ENCODE data around the gene ASIC5.

ASIC5 gene

DNA sequence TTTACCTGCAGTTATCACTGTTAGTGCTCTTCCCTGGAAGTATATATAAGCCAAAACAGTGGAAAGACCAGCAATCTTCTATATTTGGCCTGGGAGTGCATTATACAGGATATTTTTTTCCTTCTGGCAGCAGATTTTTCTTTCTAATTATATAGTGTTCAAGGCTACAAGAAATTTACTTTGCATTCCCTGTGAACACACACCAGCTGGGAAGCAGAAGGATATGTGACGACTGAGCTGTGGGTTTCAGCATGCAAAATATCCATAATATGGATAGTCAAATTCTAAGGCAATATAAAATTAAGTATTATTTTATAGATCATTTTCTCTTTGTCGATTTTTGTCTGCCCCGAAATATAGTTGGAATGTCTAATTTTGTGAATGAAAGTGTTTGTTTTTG lies 76.1 kb downstream of the ASIC5 start:
- TF ChIP-seq, protein P1, sequence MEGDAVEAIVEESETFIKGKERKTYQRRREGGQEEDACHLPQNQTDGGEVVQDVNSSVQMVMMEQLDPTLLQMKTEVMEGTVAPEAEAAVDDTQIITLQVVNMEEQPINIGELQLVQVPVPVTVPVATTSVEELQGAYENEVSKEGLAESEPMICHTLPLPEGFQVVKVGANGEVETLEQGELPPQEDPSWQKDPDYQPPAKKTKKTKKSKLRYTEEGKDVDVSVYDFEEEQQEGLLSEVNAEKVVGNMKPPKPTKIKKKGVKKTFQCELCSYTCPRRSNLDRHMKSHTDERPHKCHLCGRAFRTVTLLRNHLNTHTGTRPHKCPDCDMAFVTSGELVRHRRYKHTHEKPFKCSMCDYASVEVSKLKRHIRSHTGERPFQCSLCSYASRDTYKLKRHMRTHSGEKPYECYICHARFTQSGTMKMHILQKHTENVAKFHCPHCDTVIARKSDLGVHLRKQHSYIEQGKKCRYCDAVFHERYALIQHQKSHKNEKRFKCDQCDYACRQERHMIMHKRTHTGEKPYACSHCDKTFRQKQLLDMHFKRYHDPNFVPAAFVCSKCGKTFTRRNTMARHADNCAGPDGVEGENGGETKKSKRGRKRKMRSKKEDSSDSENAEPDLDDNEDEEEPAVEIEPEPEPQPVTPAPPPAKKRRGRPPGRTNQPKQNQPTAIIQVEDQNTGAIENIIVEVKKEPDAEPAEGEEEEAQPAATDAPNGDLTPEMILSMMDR (IDR thresholded peaks at IDR 0.05) = no peak
- no peak for TF ChIP-seq ZFX (IDR thresholded peaks at IDR 0.05; ENCODE audit: borderline replicate concordance)
- H3K27ac ChIP-seq = no peak overlapping the region

DNA sequence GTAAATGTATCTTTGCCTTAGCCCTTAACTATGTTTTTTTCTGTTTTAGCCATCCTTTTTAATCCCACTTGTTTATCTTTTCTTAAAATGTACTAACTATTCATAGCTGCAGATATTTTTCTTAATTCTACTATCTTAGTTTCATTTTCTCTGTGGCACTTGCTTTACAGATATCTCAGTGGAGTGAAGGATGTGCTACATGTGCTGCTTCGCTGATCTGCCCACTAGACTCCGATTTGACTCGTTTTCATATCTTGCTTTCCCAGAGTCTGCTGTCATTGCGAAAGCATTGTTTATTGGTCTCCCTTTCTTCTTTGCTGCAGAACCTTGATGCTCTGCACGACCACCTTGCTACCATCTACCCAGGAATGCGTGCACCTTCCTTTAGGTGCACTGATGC lies 76.7 kb downstream of the ASIC5 start:
- no peak for TF ChIP-seq ZFX (IDR thresholded peaks at IDR 0.05; ENCODE audit: borderline replicate concordance)
- TF ChIP-seq, protein P1 (IDR thresholded peaks at IDR 0.05) = no peak
- no peak overlapping the region for H3K27ac ChIP-seq

DNA sequence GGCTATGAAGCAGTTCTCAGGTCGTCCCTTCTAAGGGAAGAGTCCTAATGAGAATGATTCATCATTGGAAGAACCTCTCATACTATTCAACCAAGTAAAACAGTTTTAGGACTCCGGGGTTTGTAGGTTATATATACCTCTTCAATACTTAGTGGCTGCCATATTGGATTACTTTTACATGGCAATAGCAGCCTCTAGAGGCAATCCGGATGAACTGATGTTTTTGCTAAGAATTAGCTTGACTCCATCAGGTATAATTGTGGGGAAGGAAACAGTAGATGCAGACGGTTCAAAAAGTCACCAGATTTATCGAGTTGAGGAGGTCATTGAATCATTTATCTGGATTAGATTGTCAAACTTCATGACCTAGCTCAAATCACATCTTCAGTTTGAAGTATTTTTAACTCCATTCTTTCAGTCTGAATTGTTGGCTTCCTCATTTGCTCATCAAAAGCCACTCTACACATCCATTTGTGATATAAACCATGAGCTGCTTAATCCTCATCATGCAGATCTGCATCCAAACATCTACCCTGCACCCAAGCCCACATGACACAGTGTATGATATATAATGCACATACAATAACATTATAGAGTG lies 78.9 kb downstream of the ASIC5 start:
- TF ChIP-seq ZFX (IDR thresholded peaks at IDR 0.05; ENCODE audit: borderline replicate concordance) = no peak
- TF ChIP-seq, protein P1 (IDR thresholded peaks at IDR 0.05) = peak; percentile 90
- H3K27ac ChIP-seq = no peak overlapping the region

DNA sequence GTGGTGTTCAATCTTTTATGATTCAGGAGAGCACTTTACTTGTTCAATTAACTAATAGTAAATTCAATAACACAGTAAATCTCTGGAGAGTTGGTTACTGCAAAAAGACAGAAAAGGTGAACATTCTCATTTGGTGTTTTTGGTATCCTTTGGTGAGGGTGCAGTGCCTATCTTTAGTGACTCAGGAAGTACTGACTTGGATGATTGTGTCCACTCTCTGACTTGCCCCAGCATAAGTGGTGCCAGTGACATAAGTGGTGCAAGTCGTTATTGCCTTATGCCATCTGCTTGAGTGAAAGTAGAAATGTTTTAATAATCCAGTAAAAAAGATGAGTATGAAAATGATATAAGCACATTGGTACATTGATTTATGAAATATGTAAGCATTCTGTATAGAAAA lies 80.2 kb downstream of the ASIC5 start:
- H3K27ac ChIP-seq = no peak overlapping the region
- TF ChIP-seq, protein P1 (IDR thresholded peaks at IDR 0.05) = no peak
- no peak for TF ChIP-seq ZFX (IDR thresholded peaks at IDR 0.05; ENCODE audit: borderline replicate concordance)

DNA sequence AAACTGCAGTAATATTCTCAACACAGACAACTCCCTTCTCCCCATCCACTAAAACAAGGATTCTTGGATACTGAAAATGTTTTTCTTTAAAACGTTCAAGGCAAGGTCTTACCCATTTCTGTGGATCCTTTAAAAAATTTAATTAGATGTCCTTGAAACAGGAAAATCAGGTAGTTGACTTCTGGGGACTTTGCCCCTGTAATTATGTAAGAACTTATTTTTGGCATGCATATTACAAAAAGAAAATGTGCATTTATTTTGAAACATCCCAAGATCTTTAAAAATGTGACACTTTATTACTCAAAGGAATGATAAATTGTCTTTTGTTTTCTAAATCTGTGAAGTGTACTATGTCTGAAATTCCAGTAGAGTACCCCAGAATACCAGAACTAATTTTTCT lies 81.4 kb downstream of the ASIC5 start:
- no peak overlapping the region for H3K27ac ChIP-seq
- TF ChIP-seq, protein P1 (IDR thresholded peaks at IDR 0.05) = no peak
- no peak for TF ChIP-seq ZFX (IDR thresholded peaks at IDR 0.05; ENCODE audit: borderline replicate concordance)

DNA sequence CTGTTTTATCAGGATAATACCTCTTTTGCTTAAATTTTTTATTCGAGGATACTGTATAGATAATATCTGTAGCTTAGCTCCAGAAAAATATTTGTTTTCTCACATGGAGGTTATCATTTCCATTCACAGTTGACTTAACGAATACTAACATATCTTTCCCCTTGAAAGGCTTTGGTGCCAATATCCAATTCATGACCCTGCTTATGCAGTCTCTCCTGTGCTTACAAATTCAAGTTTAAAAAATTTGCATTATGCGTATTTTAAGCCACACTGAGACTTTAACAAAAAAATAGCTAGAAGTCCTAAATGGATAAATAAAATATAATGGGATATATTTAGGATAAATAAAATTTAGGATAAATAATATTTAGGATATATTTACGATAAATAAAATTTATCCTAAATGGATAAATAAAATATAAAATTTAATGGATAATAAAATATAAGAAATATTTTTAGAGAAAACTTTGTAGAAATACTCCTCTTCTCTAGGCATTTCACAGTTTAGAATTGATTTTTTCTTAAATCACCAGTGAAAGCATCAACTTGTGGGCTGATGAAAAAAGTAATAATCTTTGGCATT lies 84.7 kb downstream of the ASIC5 start:
- TF ChIP-seq, protein P1 (IDR thresholded peaks at IDR 0.05) = no peak
- no peak for TF ChIP-seq ZFX (IDR thresholded peaks at IDR 0.05; ENCODE audit: borderline replicate concordance)
- no peak overlapping the region for H3K27ac ChIP-seq

DNA sequence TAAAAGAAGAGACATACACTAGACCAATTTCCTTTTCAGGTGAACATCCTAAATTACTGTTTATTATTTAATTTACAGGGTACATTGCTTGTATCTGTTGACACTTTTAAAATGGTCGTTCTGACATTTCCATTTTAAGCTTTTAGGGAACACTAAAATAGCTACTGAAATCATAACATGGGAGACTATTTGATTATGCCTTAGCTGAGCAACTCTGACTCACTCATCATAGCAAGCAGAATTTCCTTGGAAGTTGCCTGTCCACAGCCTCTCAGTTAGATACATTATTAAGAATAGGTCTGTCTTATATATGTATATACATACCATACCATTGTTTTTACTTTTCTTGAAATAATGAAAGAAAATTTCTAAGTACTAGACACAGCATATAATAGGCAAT lies 85.3 kb downstream of the ASIC5 start:
- no peak overlapping the region for H3K27ac ChIP-seq
- TF ChIP-seq ZFX (IDR thresholded peaks at IDR 0.05; ENCODE audit: borderline replicate concordance) = no peak
- TF ChIP-seq, protein P1 (IDR thresholded peaks at IDR 0.05) = no peak
